Uterus (tissue), 4 donors: Measurements from ENCODE around the gene UQCRC1. TPM values are rescaled to one million over a fixed set of nuclear protein-coding genes. Genes with fewer than 3 reads are reported as not detected.

ENCODE experiments used
- DNase-seq, 2 donors: peaks; one replicate each; pipeline ENCODE4 v3.0.0-alpha.2; 2019 to 2020
- H3K27ac ChIP-seq, 2 donors: fragments of 200-600 bp; sonication (generic); 1 replicate in 1 of 2; 2 replicates in 1 of 2; pipeline ENCODE4 v1.5.1; 2016 to 2018
- H3K27me3 ChIP-seq, 2 donors: fragments of 200-600 bp; sonication (generic); one replicate each; pipeline ENCODE4 v1.5.1; 2018 to 2019; ENCODE audit warnings: control low read depth in 1 of 2
- H3K36me3 ChIP-seq, 2 donors: fragments of 200-600 bp; sonication (generic); one replicate each; pipeline ENCODE4 v1.5.1; 2019; ENCODE audit warnings: control low read depth in 1 of 2
- H3K4me1 ChIP-seq, 2 donors: fragments of 200-600 bp; sonication (generic); one replicate each; pipeline ENCODE4 v1.5.1; 2018 to 2019; ENCODE audit warnings: control low read depth in 1 of 2
- H3K4me3 ChIP-seq, 2 donors: fragments of 200-600 bp; sonication (generic); 1 replicate in 1 of 2; 2 replicates in 1 of 2; pipeline ENCODE4 v1.5.1; 2018 to 2019; ENCODE audit warnings: mild to moderate bottlenecking in 1 of 2
- H3K9me3 ChIP-seq, 2 donors: fragments of 200-600 bp; sonication (generic); one replicate each; pipeline ENCODE4 v1.5.1; 2019; ENCODE audit warnings: control low read depth in 1 of 2
- CTCF ChIP-seq, 4 experiments: fragments of 200-600 bp in 2 of 4; fragments of 450-650 bp in 2 of 4; sonication (generic) in 2 of 4; IDR thresholded peaks; one replicate each; pipeline ENCODE4 v1.5.1; 2016 to 2019; ENCODE audit warnings: antibody characterized with exemption in 4 of 4, mild to moderate bottlenecking in 2 of 4, moderate library complexity in 1 of 4
- POLR2A ChIP-seq, 2 donors: fragments of 450-650 bp; IDR thresholded peaks; one replicate each; pipeline ENCODE4 v1.6.1; 2016; ENCODE audit warnings: antibody characterized with exemption in 2 of 2, mild to moderate bottlenecking in 1 of 2, moderate library complexity in 1 of 2
- intact Hi-C: fragments of 100-400 bp; cut with DNase I; formaldehyde crosslinking; loops from one replicate; pipeline ENCODE4 v1.15.1; 2023; ENCODE audit warnings: low total_unique reads
- total RNA-seq, 4 donors: library from RNA; depleted of rRNA in 3 of 4; stranded (reverse); fragments of >200 nt in 3 of 4; gene quantifications; one replicate each; pipeline versions ENCODE4 v1.1.0 to v1.2.4, GENCODE V29; 2014 to 2023
- donor health status: DM: yes; HTN: yes; CAD: no.

Gene UQCRC1
- 100 to 1,000 TPM in 3 of 4 donors, 10 to 100 TPM in 1; 54.4 to 409 (median 155) TPM for total RNA-seq

DNA sequence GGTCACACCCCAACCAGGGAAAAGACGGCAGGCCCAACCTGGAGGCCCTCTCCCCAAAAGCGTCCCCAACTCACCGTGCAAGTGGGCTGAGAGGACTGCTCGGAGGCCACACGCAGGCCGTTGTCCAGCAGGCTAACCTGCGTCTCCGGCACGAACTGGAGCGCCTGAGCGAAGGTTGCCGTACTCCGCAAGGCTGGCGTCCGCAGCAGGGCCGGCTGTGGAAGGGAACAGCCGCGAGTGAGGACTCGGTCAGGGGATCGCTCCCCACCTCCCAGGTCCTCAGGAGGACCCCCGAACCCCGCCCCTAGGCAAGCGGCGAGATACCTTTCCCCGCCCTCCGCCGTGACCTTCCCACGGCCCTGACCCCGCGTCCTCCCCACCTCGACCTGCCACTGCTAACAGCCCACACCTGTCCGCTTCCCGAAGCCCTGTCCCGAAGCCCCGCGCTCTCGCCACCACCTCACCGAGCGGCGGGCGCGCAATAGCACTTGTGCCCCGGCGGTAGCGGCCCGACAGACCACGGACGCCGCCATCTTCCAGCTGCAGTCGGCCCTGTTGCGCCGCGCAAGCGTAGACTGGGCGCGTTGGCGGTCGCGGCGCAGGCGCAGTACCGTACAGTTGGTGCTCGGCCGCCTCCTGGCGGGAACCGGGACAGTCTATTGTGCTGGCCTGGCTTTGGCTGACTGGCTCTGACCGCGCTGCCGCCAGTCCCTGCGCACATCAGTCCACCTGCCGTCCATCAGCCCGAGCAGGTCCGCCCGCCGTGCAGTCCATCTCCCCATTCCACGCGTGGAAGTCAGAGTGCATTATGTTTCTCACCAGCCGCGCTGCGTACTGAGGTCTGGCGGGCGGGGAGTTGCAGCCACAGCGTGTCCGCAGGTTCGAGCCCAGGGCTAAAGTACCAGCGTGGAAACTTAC, at the start of gene UQCRC1:
Gene UQCRC1 (minus strand): TSS at position 559 of the 918 bp plus-strand sequence. CDS start 26 bp downstream, at position 533.
- peak; percentile 88 to 94 for DNase-seq
- TF ChIP-seq POLR2A (IDR thresholded peaks at IDR 0.05) (peak; percentile 82 to 89), CTCF (IDR thresholded peaks at IDR 0.05) (peak; percentile 83 to 98 (median 90))
- H3K27ac ChIP-seq, result peak within 1 kb of the TSS; percentile 79 to 90
- H3K4me1 ChIP-seq, result no peaks in the 10 kb centered on the region
- H3K4me3 ChIP-seq, result peak within 1 kb of the TSS; percentile 59 to 87
- H3K36me3 ChIP-seq, result no peaks in the 10 kb centered on the region
- intact Hi-C loops, result no loop called here
- H3K9me3 ChIP-seq, result no peaks in the 10 kb centered on the region
- no peaks in the 10 kb centered on the region for H3K27me3 ChIP-seq

DNA sequence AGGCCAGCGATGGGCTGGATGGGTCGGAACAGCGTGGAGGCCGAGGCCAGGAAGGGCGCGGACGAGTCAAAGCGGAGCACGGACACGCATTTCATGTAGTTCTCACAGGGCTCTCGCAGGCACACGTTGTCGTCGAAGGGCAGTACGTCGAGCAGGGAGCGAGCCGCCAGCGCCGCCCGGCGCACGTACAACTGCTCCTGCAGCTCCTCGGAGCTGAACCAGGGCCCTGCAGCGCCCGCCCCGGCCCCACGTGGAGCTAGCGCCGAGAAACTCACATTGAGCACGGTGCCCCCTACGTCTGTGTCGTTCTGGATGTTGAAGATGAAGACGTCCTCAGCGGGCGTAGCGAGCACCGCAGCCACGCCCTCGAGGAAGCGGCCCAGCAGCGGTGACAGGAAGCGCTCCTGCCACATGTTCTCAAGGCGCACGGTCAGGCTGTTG, 47.4 kb upstream of the UQCRC1 start:
- no peaks in the 10 kb centered on the region for H3K36me3 ChIP-seq
- intact Hi-C loops, result no loop called here
- H3K4me3 ChIP-seq, result peak overlapping the region; percentile 26 to 40
- H3K9me3 ChIP-seq, result no peaks in the 10 kb centered on the region
- no peak for TF ChIP-seq POLR2A (IDR thresholded peaks at IDR 0.05)
- TF ChIP-seq CTCF (IDR thresholded peaks at IDR 0.05), result no peak
- peaks cover 0 to under 1% of the 10 kb centered on the region in 2 donors for H3K27me3 ChIP-seq
- H3K4me1 ChIP-seq, result peaks cover 0 to 10% of the 10 kb centered on the region in 2 donors
- DNase-seq, result no peak
- peak overlapping the region in 1 of 2 donors; percentile 64 for H3K27ac ChIP-seq

DNA sequence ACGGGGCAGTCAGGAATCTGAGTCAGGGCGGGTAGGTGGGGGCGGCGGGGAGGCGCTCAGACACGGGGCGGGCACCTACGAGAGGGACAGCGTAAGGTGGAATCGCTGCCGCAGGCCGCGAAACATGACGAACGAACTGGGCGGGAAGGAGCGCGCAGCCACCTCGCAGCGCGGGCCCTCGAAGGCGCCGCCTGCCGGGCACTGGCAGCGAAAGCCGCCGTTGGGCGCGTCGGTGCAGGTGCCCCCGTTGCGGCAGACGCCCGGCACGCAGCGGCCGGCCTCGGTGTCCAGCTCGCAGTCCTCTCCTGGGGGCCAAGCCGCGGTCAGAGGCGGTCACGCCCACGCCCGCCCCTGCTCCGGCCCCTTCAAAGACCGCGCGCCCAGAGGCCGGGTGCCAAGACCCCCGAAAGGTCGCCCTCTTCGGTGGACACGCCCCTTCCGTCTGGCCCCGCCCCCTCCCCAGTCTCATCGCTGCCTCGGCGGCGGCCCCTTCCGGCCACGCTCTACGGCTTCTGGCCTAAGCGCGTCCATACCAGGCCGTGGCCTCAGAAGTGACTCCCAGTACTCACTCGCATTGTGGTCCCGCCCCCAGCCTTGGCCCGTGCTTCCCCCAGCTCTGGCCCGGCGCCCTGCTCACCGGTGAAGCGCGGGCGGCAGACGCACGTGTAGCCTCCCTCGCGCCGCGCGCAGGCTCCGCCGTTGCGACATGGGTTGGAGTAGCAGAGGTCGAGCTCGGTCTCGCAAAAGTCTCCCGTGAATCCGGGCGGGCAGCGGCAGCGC, 46.8 kb upstream of the UQCRC1 start:
- Histone ChIP-seq H3K9me3 (no peaks in the 10 kb centered on the region), H3K4me1 (peaks cover 0 to 4% of the 10 kb centered on the region in 2 donors), H3K27me3 (no peaks in the 10 kb centered on the region), H3K27ac (peak overlapping the region; percentile 3 to 64), H3K4me3 (peak overlapping the region; percentile 26 to 40), H3K36me3 (no peaks in the 10 kb centered on the region)
- DNase-seq, result peak; percentile 79 to 80
- intact Hi-C loops, result no loop called here
- TF ChIP-seq POLR2A (IDR thresholded peaks at IDR 0.05) (peak in 1 of 2 donors; percentile 32), CTCF (IDR thresholded peaks at IDR 0.05) (peak; percentile 41 to 84 (median 67))

DNA sequence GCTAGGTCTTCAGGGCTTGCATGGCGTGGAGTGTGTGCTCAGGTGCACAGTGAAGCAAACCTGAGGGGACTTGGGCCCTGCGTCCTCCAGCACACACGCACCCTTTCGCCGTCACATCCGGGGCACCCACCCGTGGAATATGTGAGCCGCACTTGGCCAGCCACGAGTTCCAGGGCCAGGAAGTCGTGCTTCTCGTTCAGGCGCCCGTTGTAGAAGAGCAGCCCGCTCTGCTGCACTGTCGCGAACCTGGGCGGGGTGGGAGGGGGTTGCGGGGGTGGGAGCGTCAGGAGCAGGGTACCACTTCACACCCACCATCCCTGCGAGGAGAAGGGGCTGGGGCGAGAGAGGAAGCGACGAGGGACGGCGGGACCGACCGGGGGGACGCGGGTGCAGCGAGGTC, 46.2 kb upstream of the UQCRC1 start:
- Histone ChIP-seq H3K27me3 (no peaks in the 10 kb centered on the region), H3K27ac (peak overlapping the region; percentile 3 to 64), H3K4me1 (no peaks in the 10 kb centered on the region), H3K9me3 (no peaks in the 10 kb centered on the region), H3K4me3 (peak overlapping the region; percentile 26 to 40), H3K36me3 (no peaks in the 10 kb centered on the region)
- intact Hi-C loops, result no loop called here
- no peak for DNase-seq
- no peak for TF ChIP-seq POLR2A (IDR thresholded peaks at IDR 0.05)
- TF ChIP-seq CTCF (IDR thresholded peaks at IDR 0.05), result no peak
